DND-41 (cell line): ENCODE measurements around the gene SLK.
A peak's percentile ranks its signal among the peaks of the same experiment; 100 is the strongest.

Source experiments
- ATAC-seq: fragments of 200-7000 bp; cut with Tn5 transposase; 3 replicates; pipeline ENCODE4 v1.9.1; 2021; ENCODE audit warnings: low read depth; ENCODE audit not compliant: insufficient read depth
- DNase-seq: peaks from one replicate; pipeline ENCODE4 v3.0.0-alpha.2; 2020
- H2AFZ ChIP-seq: 2 replicates; pipeline ENCODE4 v1.6.0; 2012; ENCODE audit warnings: low read depth, low read length
- H3K27ac ChIP-seq: 2 replicates; pipeline ENCODE4 v1.5.1; 2012; ENCODE audit warnings: low read length, inconsistent platforms
- H3K27me3 ChIP-seq: fragments of 200-600 bp; sonication (generic); 2 replicates; pipeline ENCODE4 v1.6.0; 2012; ENCODE audit warnings: low read length, mild to moderate bottlenecking, inconsistent platforms; ENCODE audit not compliant: insufficient read depth, poor library complexity
- H3K36me3 ChIP-seq: 2 replicates; pipeline ENCODE4 v1.5.1; 2012; ENCODE audit warnings: low read length, inconsistent platforms; ENCODE audit not compliant: insufficient read depth
- H3K4me1 ChIP-seq: 2 replicates; pipeline ENCODE4 v1.5.1; 2012; ENCODE audit warnings: mild to moderate bottlenecking, low read length; ENCODE audit not compliant: insufficient read depth
- H3K4me2 ChIP-seq: 2 replicates; pipeline ENCODE4 v1.6.0; 2012; ENCODE audit warnings: mild to moderate bottlenecking, moderate library complexity, low read length, inconsistent platforms; ENCODE audit not compliant: insufficient read depth
- H3K4me3 ChIP-seq, 2 experiments: fragments of 200-600 bp in 1 of 2; shearing (Covaris generic) in 1 of 2; 2 replicates each; pipeline ENCODE4 v1.5.1; 2012 to 2016; ENCODE audit warnings: inconsistent platforms in 2 of 2, low read length in 2 of 2, mild to moderate bottlenecking in 2 of 2, low read depth in 1 of 2, moderate library complexity in 1 of 2
- H3K79me2 ChIP-seq: 2 replicates; pipeline ENCODE4 v1.6.0; 2012; ENCODE audit warnings: low read length, inconsistent platforms; ENCODE audit not compliant: insufficient read depth
- H3K9ac ChIP-seq: 2 replicates; pipeline ENCODE4 v1.6.0; 2012; ENCODE audit warnings: low read depth, mild to moderate bottlenecking, inconsistent platforms, low read length, moderate library complexity
- H3K9me3 ChIP-seq: 2 replicates; pipeline ENCODE4 v1.5.1; 2012; ENCODE audit warnings: low read length, moderate library complexity, mild to moderate bottlenecking, inconsistent platforms; ENCODE audit not compliant: insufficient read depth, severe bottlenecking
- H4K20me1 ChIP-seq: 2 replicates; pipeline ENCODE4 v1.6.0; 2012; ENCODE audit warnings: low read length; ENCODE audit not compliant: insufficient read depth
- CTCF ChIP-seq: IDR thresholded peaks from 2 replicates; pipeline ENCODE4 v1.5.1; 2012; ENCODE audit warnings: borderline replicate concordance, low read length, moderate library complexity, mild to moderate bottlenecking; ENCODE audit not compliant: poor library complexity, severe bottlenecking; ENCODE audit errors: extremely low read depth
- EZH2 ChIP-seq: IDR thresholded peaks from 3 replicates; pipeline ENCODE4 v1.6.1; 2012; ENCODE audit warnings: borderline replicate concordance, low read depth, mild to moderate bottlenecking, moderate library complexity, low read length, inconsistent platforms; ENCODE audit not compliant: severe bottlenecking

Gene SLK

DNA sequence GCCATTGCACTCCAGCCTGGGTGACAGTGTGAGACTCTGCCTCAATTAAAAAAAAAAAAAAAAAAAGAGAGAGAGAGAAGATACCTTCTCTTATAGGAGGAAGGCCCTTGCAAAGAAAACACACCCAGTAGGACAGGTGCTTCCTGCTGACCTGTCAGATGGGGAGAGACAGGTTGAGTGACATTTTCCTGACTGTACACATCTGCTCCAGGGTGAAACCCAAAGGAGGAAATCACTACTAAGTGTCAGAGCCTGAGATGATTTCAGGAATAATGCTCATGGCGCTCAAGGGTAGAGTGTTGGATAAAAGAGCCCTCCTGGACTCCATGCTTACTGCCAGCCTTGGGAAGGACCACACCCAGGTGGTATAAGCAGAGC lies 47.3 kb upstream of the SLK start:
- no peak for ATAC-seq
- no peak overlapping the region for H3K9ac ChIP-seq
- DNase-seq, result no peak
- H4K20me1 ChIP-seq, result no peaks in the 10 kb centered on the region
- peaks cover 30% of the 10 kb centered on the region for H3K79me2 ChIP-seq
- no peak overlapping the region for H3K4me2 ChIP-seq
- no peak for TF ChIP-seq EZH2
- no peak for TF ChIP-seq CTCF
- H3K27me3 ChIP-seq, result no peaks in the 10 kb centered on the region
- peak overlapping the region; percentile 62 for H2AFZ ChIP-seq
- peaks cover 34% of the 10 kb centered on the region for H3K4me1 ChIP-seq
- no peak overlapping the region for H3K27ac ChIP-seq
- peaks cover 15% of the 10 kb centered on the region for H3K36me3 ChIP-seq
- H3K9me3 ChIP-seq, result peaks cover 6% of the 10 kb centered on the region
- H3K4me3 ChIP-seq, result no peak overlapping the region

- DNase-seq, result no peak
- H3K4me3 ChIP-seq, result no peak overlapping the region
- H3K36me3 ChIP-seq, result peaks cover 1% of the 10 kb centered on the region
- H3K27ac ChIP-seq, result no peak overlapping the region
- peaks cover 24% of the 10 kb centered on the region for H3K4me1 ChIP-seq
- ATAC-seq, result no peak
- no peak overlapping the region for H3K4me2 ChIP-seq
- no peak overlapping the region for H3K9ac ChIP-seq
- H3K79me2 ChIP-seq, result peaks cover 16% of the 10 kb centered on the region
- H2AFZ ChIP-seq, result no peak overlapping the region
- no peaks in the 10 kb centered on the region for H4K20me1 ChIP-seq
- TF ChIP-seq CTCF, result no peak
- TF ChIP-seq EZH2, result no peak
- no peaks in the 10 kb centered on the region for H3K27me3 ChIP-seq
- H3K9me3 ChIP-seq, result no peaks in the 10 kb centered on the region
Measured at GRCh38 chr10:103921248-103921647, 45.7 kb upstream of the SLK start.

GRCh38 chr10:103921750-103922195 lies 45.2 kb upstream of the SLK start:
- H4K20me1 ChIP-seq, result no peaks in the 10 kb centered on the region
- DNase-seq (no peak), ATAC-seq (no peak)
- H3K9me3 ChIP-seq, result no peaks in the 10 kb centered on the region
- no peaks in the 10 kb centered on the region; the same call in 1 of the 2 replicates for H3K36me3 ChIP-seq
- no peaks in the 10 kb centered on the region for H3K27me3 ChIP-seq
- peaks cover 18% of the 10 kb centered on the region for H3K4me1 ChIP-seq
- TF ChIP-seq EZH2, result no peak
- TF ChIP-seq CTCF, result no peak
- peaks cover 11% of the 10 kb centered on the region for H3K79me2 ChIP-seq
- no peak overlapping the region for H3K4me3 ChIP-seq
- H2AFZ ChIP-seq, result no peak overlapping the region
- no peak overlapping the region for H3K9ac ChIP-seq
- no peak overlapping the region for H3K4me2 ChIP-seq
- H3K27ac ChIP-seq, result no peak overlapping the region

GRCh38 chr10:103922659-103923058 lies 44.3 kb upstream of the SLK start:
- no peaks in the 10 kb centered on the region; the same call in 1 of the 2 replicates for H3K36me3 ChIP-seq
- peaks cover 10% of the 10 kb centered on the region for H3K4me1 ChIP-seq
- no peak overlapping the region for H3K4me2 ChIP-seq
- ATAC-seq, result no peak
- peaks cover 2% of the 10 kb centered on the region for H3K79me2 ChIP-seq
- no peaks in the 10 kb centered on the region for H4K20me1 ChIP-seq
- DNase-seq, result no peak
- no peak overlapping the region for H2AFZ ChIP-seq
- no peak overlapping the region for H3K27ac ChIP-seq
- no peak overlapping the region for H3K9ac ChIP-seq
- no peaks in the 10 kb centered on the region for H3K27me3 ChIP-seq
- no peak for TF ChIP-seq EZH2
- TF ChIP-seq CTCF, result no peak
- H3K9me3 ChIP-seq, result no peaks in the 10 kb centered on the region
- H3K4me3 ChIP-seq, result no peak overlapping the region
